Measurements from ENCODE around the gene SLC6A3. TPM values are rescaled to one million over a fixed set of nuclear protein-coding genes. Genes with fewer than 3 reads are reported as not detected.

SLC6A3 gene
- total and polyA plus RNA-seq, 9 donors: 0.05 to 0.62 (median 0.40) TPM

DNA sequence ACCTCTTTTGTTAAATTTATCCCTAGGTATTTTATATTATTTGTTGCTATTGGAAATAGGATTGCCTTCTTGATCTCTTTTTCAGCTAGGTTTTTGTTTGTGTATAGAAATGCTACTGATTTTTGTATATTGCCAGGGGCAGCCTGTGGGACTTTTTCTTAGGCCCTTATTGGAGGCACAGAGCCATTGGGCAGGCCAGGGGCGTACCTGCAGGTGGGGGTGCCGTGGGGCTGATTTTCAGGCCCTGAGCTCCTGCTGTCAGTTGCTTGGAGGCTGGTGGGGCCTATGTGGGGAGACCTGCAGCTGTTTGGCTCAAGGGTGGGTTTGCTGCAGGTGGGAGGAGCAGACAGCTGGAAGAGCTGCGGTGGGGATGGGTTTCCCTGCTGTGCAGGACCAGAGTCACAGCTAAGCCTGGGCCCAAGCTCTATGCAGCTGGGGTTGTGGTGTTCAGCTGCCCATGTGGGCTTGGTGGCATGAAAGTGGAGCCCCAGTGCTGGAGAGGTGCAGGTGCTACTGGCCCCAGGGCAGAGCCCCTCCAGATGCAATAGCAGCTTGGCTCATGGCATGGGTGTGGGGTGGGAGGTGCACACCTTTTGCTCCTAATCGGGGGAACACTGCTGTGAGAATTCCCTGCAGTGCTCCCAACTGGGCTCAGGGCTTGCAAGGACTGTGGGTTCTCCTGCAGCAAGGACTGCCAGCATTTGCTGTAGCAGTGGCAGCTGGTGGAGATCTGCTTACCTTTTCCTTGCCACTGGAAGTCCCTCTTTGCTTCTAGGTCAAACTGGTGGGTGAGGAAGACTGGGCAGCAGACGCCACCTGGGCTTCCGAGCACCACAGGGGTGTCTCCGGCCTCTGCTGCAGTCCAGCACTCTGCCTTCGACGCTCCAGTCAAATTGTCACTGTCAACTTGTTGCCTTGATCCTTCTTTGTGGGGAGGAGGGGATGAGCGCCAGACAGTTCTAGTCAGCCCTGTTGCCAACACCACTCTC, 92.7 kb downstream of the SLC6A3 start:
- no peak for TF ChIP-seq EP300 (IDR thresholded peaks at IDR 0.05)
- H3K9me3 ChIP-seq: no peaks in the 10 kb centered on the region
- no peaks in the 10 kb centered on the region for H3K4me1 ChIP-seq (ENCODE audit: insufficient read depth)
- H3K27me3 ChIP-seq: no peaks in the 10 kb centered on the region
- H3K4me3 ChIP-seq: no peak overlapping the region
- no peaks in the 10 kb centered on the region for H3K36me3 ChIP-seq
- no peak overlapping the region for H3K27ac ChIP-seq
- intact Hi-C loops (cut with DNase I): no loop called here
- WGBS, 3 donors: 66 to 79% (median 77%) methylated on average over 10 of the region's 10 CpGs
- DNase-seq: no peak

- WGBS, 3 donors: 78 to 91% (median 81%) methylated on average over 4 of the region's 4 CpGs
- no peak overlapping the region for H3K4me3 ChIP-seq
- no peaks in the 10 kb centered on the region for H3K27me3 ChIP-seq
- TF ChIP-seq EP300 (IDR thresholded peaks at IDR 0.05) (no peak), CTCF (IDR thresholded peaks at IDR 0.05) (no peak), POLR2A (IDR thresholded peaks at IDR 0.05) (no peak)
- no peak overlapping the region for H3K27ac ChIP-seq
- no peaks in the 10 kb centered on the region for H3K4me1 ChIP-seq (ENCODE audit: insufficient read depth)
- H3K36me3 ChIP-seq: no peaks in the 10 kb centered on the region
- no peak for DNase-seq
- no peaks in the 10 kb centered on the region for H3K9me3 ChIP-seq
- intact Hi-C loops (cut with DNase I): no loop called here
Observed at GRCh38 chr5:1351156-1351555, 94.1 kb downstream of the SLC6A3 start.

GRCh38 chr5:1349246-1349645, 96.0 kb downstream of the SLC6A3 start:
- H3K27me3 ChIP-seq: no peaks in the 10 kb centered on the region
- H3K4me3 ChIP-seq: no peak overlapping the region
- H3K9me3 ChIP-seq: no peaks in the 10 kb centered on the region
- intact Hi-C loops (cut with DNase I): no loop called here
- peaks cover 7% of the 10 kb centered on the region for H3K4me1 ChIP-seq (ENCODE audit: insufficient read depth)
- H3K27ac ChIP-seq: no peak overlapping the region
- WGBS, 3 donors: 28 to 37% (median 32%) methylated on average over 12 of the region's 12 CpGs
- TF ChIP-seq EP300 (IDR thresholded peaks at IDR 0.05): no peak
- no peak for TF ChIP-seq CTCF (IDR thresholded peaks at IDR 0.05)
- TF ChIP-seq POLR2A (IDR thresholded peaks at IDR 0.05): no peak
- H3K36me3 ChIP-seq: no peaks in the 10 kb centered on the region
- no peak for DNase-seq

GRCh38 chr5:1348986-1349245, 96.3 kb downstream of the SLC6A3 start:
- H3K4me3 ChIP-seq: no peak overlapping the region
- no peaks in the 10 kb centered on the region for H3K27me3 ChIP-seq
- no peak for TF ChIP-seq CTCF (IDR thresholded peaks at IDR 0.05)
- TF ChIP-seq EP300 (IDR thresholded peaks at IDR 0.05): no peak
- DNase-seq: no peak
- no peaks in the 10 kb centered on the region for H3K36me3 ChIP-seq
- intact Hi-C loops (cut with DNase I): no loop called here
- H3K27ac ChIP-seq: no peak overlapping the region
- peaks cover 8% of the 10 kb centered on the region for H3K4me1 ChIP-seq (ENCODE audit: insufficient read depth)
- WGBS, 3 donors: 29 to 50% (median 36%) methylated on average over 1 of the region's 1 CpG
- H3K9me3 ChIP-seq: no peaks in the 10 kb centered on the region

DNA sequence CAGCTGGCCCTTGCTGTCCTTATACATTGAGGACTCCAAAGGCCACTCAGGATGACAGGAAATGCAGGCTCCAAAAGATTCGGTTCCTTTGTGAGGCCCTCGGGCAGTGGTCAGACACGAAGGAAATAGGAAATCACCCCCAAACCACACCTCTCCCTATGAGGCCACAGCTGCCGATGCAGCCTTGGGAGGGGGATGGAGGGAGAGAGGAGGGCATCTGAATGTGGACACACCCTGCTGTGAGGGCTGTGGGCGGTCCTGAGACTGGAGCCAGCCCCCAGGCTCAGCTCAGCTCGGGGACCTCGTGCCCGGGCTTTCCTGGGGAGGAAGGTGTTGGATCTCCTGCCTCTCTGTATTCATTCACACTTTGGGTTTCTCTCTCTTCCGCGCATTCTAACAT, 97.7 kb downstream of the SLC6A3 start:
- Histone ChIP-seq H3K27me3 (no peaks in the 10 kb centered on the region), H3K4me1 (ENCODE audit: insufficient read depth) (peaks cover 9% of the 10 kb centered on the region), H3K27ac (no peak overlapping the region), H3K36me3 (no peaks in the 10 kb centered on the region), H3K4me3 (no peak overlapping the region), H3K9me3 (no peaks in the 10 kb centered on the region)
- no peak for DNase-seq
- WGBS, 3 donors: 50 to 63% (median 58%) methylated on average over 10 of the region's 10 CpGs
- TF ChIP-seq POLR2A (IDR thresholded peaks at IDR 0.05): no peak
- TF ChIP-seq EP300 (IDR thresholded peaks at IDR 0.05): no peak
- no peak for TF ChIP-seq CTCF (IDR thresholded peaks at IDR 0.05)
- intact Hi-C loops (cut with DNase I): no loop called here

All from ovary (tissue), 9 donors.